ENCODE results near the gene MDH2.

Gene MDH2

GRCh38 chr7:76063114-76063513 is 15.2 kb downstream of the MDH2 start:
- DNase-seq (ENCODE audit: low spot score): no peak
- TF ChIP-seq, protein P1, sequence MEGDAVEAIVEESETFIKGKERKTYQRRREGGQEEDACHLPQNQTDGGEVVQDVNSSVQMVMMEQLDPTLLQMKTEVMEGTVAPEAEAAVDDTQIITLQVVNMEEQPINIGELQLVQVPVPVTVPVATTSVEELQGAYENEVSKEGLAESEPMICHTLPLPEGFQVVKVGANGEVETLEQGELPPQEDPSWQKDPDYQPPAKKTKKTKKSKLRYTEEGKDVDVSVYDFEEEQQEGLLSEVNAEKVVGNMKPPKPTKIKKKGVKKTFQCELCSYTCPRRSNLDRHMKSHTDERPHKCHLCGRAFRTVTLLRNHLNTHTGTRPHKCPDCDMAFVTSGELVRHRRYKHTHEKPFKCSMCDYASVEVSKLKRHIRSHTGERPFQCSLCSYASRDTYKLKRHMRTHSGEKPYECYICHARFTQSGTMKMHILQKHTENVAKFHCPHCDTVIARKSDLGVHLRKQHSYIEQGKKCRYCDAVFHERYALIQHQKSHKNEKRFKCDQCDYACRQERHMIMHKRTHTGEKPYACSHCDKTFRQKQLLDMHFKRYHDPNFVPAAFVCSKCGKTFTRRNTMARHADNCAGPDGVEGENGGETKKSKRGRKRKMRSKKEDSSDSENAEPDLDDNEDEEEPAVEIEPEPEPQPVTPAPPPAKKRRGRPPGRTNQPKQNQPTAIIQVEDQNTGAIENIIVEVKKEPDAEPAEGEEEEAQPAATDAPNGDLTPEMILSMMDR (IDR thresholded peaks at IDR 0.05; ENCODE audit: extremely low read depth, insufficient read depth, missing control alignments): no peak
- in situ Hi-C loops (cut with MboI; ENCODE audit: low pct_unique_long_range_greater_than_20kb, low sequenced_read_pairs, unreplicated experiment): no loop called here

DNA sequence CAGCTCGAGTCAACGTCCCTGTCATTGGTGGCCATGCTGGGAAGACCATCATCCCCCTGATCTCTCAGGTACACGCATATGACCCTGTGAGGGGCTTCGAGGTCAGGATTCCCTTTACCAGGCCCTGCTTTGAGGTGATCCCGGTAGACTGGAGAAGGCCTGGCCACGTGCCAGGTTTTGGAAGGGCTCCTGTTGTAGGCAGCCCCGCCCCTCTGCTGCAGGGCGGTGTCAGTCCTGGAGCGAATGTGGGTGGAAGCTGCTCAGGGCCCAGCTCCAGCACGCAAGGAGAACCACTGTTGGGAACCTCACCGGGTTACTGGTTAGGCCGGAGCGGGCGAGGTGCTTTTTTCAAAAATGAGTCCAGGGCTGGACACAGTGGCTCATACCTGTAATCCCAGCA is 15.6 kb downstream of the MDH2 start:
- TF ChIP-seq, protein P1 (IDR thresholded peaks at IDR 0.05; ENCODE audit: extremely low read depth, insufficient read depth, missing control alignments): no peak
- in situ Hi-C loops (cut with MboI; ENCODE audit: low pct_unique_long_range_greater_than_20kb, low sequenced_read_pairs, unreplicated experiment): no loop called here
- DNase-seq (ENCODE audit: low spot score): peak; percentile 7

DNA sequence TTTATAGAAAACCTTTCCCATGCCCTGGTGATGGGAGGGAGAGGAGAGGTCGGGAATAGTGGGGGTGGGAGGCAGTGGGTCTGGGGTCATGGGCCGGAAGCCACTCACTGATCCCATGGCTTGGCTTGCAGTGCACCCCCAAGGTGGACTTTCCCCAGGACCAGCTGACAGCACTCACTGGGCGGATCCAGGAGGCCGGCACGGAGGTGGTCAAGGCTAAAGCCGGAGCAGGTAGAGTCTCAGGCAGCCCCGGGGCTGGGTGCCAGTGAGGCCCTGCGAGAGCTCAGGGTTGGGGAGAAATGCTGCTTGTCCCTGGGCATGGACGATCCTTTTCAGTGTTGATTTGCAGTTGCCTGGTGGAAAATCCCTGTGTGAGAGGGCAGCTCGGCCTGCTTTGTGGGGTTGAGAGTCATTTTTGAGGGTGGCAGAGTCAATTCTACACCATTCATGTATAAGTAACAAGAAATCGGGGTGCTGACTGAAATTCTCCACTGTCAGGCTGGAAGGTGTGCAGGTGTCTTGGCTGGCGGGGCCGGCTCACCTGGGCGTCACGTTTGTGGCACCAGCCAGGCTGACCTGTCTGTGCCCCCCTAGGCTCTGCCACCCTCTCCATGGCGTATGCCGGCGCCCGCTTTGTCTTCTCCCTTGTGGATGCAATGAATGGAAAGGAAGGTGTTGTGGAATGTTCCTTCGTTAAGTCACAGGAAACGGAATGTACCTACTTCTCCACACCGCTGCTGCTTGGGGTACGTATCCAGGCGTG is 16.5 kb downstream of the MDH2 start:
- in situ Hi-C loops (cut with MboI; ENCODE audit: low pct_unique_long_range_greater_than_20kb, low sequenced_read_pairs, unreplicated experiment): no loop called here

DNA sequence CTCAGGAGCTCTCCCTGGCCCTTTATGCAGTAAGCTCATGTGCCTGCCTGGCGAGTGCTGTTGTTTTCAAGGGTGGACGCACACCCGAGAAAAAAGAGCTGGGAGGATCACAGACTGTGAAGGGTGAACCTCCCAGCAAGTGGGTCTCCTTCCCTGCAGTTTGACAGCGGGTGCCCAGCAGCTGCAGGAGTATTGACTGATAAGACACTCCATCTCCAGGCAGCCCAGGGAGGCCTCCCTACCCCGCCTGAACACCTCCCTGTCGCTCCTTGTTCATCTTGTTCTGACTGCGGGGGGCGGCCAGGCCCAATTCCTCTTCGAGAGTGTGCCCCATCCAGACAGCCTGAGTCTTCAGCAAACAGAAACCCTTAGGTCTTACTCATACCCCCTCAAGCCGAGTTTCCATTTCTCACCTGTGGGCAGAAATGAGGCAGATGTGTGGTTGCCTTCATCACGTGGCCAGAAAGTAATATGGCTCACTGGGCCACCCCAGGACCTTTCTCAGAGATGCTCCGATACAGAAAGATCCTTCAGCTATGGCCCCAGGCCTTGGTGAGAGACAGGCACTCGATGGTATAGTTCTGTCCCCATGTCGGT is 17.2 kb downstream of the MDH2 start:
- peak; percentile 20 for DNase-seq (ENCODE audit: low spot score)
- TF ChIP-seq, protein P1 (IDR thresholded peaks at IDR 0.05; ENCODE audit: extremely low read depth, insufficient read depth, missing control alignments): no peak
- in situ Hi-C loops (cut with MboI; ENCODE audit: low pct_unique_long_range_greater_than_20kb, low sequenced_read_pairs, unreplicated experiment): no loop called here

More for the DNA sequence above, 16.5 kb downstream of the MDH2 start:
- DNase-seq (ENCODE audit: low spot score): no peak
- TF ChIP-seq, protein P1 (IDR thresholded peaks at IDR 0.05; ENCODE audit: extremely low read depth, insufficient read depth, missing control alignments): no peak

DNA sequence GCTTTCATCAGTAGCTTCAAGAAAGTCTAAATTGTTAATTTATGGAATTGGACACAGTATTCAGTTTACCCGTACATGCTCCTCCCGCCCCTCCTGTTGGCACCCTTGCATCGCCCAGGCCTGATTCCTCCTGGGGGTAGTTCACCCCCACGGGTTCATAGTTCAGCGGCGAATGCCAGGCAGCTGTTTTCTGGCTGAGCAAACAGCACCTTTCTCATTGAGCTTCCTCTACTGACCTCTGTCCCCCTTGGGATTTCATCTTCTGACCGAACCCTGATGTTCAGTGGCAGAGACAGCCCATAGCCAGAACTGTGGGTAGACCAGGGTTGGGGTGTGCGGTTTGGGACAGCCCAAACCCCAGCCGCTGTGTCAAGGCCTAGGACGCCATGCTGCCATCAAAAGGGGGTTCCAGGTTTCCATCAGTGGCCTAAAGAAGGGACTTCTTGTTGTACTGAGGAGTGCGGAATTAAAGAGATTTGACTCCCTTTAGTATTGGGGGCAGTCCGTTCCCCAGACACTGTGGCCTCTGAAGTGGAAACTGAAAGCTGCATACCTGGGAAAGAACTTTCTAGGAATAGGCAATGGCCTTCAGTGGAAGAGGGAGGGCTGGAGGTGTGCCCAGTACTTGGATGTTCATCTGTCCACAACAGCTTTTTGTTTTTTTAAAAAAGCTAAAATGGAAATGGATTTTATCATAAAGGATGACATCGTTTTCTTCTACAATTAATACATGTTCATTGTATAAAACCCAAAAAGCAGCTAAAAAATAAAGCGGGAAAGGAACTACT is 19.0 kb downstream of the MDH2 start:
- TF ChIP-seq, protein P1 (IDR thresholded peaks at IDR 0.05; ENCODE audit: extremely low read depth, insufficient read depth, missing control alignments): no peak
- in situ Hi-C loops (cut with MboI; ENCODE audit: low pct_unique_long_range_greater_than_20kb, low sequenced_read_pairs, unreplicated experiment): no loop called here
- DNase-seq (ENCODE audit: low spot score): peak; percentile 5

GRCh38 chr7:76069238-76069638 is 21.3 kb downstream of the MDH2 start:
- in situ Hi-C loops (cut with MboI; ENCODE audit: low pct_unique_long_range_greater_than_20kb, low sequenced_read_pairs, unreplicated experiment): no loop called here
- DNase-seq (ENCODE audit: low spot score): peak; percentile 15
- TF ChIP-seq, protein P1 (IDR thresholded peaks at IDR 0.05; ENCODE audit: extremely low read depth, insufficient read depth, missing control alignments): no peak

Measured in GM13977 (cell line).